WERI-Rb-1 (cell line): ENCODE results near the gene ESRRG.

Source experiments
- DNase-seq: peaks from one replicate; pipeline ENCODE4 v3.0.0-alpha.2; 2020
- H3K27ac ChIP-seq: fragments of 250-450 bp; sonication (Bioruptor Pico); 2 replicates; pipeline ENCODE4 v1.5.1; 2020; ENCODE audit warnings: mild to moderate bottlenecking, moderate library complexity
- H3K27me3 ChIP-seq: fragments of 250-450 bp; sonication (Bioruptor Pico); 2 replicates; pipeline ENCODE4 v1.5.1; 2021; ENCODE audit warnings: mild to moderate bottlenecking, low read depth, moderate library complexity; ENCODE audit not compliant: insufficient read depth, severe bottlenecking
- H3K36me3 ChIP-seq: fragments of 250-450 bp; sonication (Bioruptor Pico); 2 replicates; pipeline ENCODE4 v1.5.1; 2020; ENCODE audit warnings: mild to moderate bottlenecking, moderate library complexity
- H3K4me3 ChIP-seq: 2 replicates; pipeline ENCODE4 v1.5.1; 2011; ENCODE audit warnings: low read depth, mild to moderate bottlenecking, control low read depth, low read length
- H3K9me3 ChIP-seq: fragments of 250-450 bp; sonication (Bioruptor Pico); 2 replicates; pipeline ENCODE4 v1.5.1; 2021; ENCODE audit warnings: mild to moderate bottlenecking, moderate library complexity; ENCODE audit not compliant: severe bottlenecking
- CTCF ChIP-seq: IDR thresholded peaks from 2 replicates; pipeline ENCODE4 v1.5.1; 2011; ENCODE audit warnings: low read depth, mild to moderate bottlenecking, control low read depth, inconsistent platforms, low read length

The ESRRG gene

GRCh38 chr1:216686860-216687766, 36.1 kb downstream of the ESRRG start:
- TF ChIP-seq CTCF, result no peak
- DNase-seq, result peak; percentile 52
- Histone ChIP-seq H3K4me3 (peak overlapping the region; percentile 28), H3K27ac (peak overlapping the region; percentile 97), H3K27me3 (no peaks in the 10 kb centered on the region), H3K9me3 (no peaks in the 10 kb centered on the region), H3K36me3 (peaks cover 15% of the 10 kb centered on the region)

- Histone ChIP-seq H3K4me3 (no peak overlapping the region), H3K36me3 (peaks cover 45% of the 10 kb centered on the region), H3K9me3 (no peaks in the 10 kb centered on the region), H3K27ac (no peak overlapping the region), H3K27me3 (no peaks in the 10 kb centered on the region)
- TF ChIP-seq CTCF, result no peak
- DNase-seq, result no peak
Measured at GRCh38 chr1:216682752-216683151, 40.5 kb downstream of the ESRRG start.

GRCh38 chr1:216679108-216679507, 44.1 kb downstream of the ESRRG start:
- Histone ChIP-seq H3K27ac (no peak overlapping the region), H3K27me3 (no peaks in the 10 kb centered on the region), H3K36me3 (peaks cover 66% of the 10 kb centered on the region), H3K4me3 (no peak overlapping the region), H3K9me3 (no peaks in the 10 kb centered on the region)
- no peak for DNase-seq
- no peak for TF ChIP-seq CTCF

GRCh38 chr1:216670118-216670883, 52.9 kb downstream of the ESRRG start:
- no peak overlapping the region for H3K4me3 ChIP-seq
- peak; percentile 90 for DNase-seq

GRCh38 chr1:216666441-216666840, 56.8 kb downstream of the ESRRG start:
- TF ChIP-seq CTCF, result no peak
- DNase-seq, result no peak
- H3K27ac ChIP-seq, result no peak overlapping the region
- H3K36me3 ChIP-seq, result peaks cover 75% of the 10 kb centered on the region
- no peaks in the 10 kb centered on the region for H3K27me3 ChIP-seq
- no peaks in the 10 kb centered on the region for H3K9me3 ChIP-seq
- no peak overlapping the region for H3K4me3 ChIP-seq

More at GRCh38 chr1:216670118-216670883, 52.9 kb downstream of the ESRRG start:
- H3K27ac ChIP-seq, result peak overlapping the region; percentile 84
- no peaks in the 10 kb centered on the region for H3K9me3 ChIP-seq
- peaks cover 83% of the 10 kb centered on the region for H3K36me3 ChIP-seq
- no peaks in the 10 kb centered on the region for H3K27me3 ChIP-seq
- TF ChIP-seq CTCF, result peak; percentile 51
